ENCODE measurements around the gene RNU4-1.
A peak's percentile ranks its signal among the peaks of the same experiment; 100 is the strongest.

RNU4-1 gene

DNA sequence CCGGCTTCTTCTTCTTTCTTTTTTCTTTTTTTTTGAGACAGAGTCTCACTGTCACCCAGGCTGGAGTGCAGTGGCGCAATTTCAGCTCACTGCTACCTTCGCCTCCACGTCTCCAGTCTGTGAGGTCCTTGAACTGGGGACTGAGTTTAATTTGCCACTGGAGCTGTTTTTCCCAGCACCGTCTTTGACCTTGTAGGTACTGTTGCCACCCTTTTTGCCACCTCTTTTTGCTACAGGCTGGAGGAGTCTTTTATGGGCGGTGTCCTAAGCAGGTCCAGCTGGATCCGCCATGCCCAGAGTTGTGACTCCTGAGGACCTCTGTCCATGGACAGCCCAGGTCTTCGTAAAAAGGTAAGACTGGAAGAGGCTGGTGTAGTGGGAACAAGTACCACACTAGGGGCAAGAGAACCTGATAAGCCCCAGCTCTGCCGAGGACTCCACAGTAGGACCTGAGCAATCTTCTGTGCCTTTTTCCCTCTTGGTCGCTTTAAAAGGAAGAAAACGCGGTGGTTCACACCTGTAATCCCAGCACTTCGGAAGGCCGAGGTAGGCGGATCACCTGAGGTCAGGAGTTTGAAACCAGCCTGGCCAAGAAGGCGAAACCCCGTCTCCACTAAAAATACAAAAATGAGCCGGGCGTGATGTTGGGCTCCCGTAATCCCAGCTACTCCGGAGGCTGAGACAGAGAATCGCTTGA, 2.3 kb downstream of the RNU4-1 start:
- peaks cover 5 to 26% (median 19%) of the 10 kb centered on the region in 5 donors for H3K4me1 ChIP-seq (ENCODE audit: control insufficient read depth in 5 of 5, insufficient read depth in 5 of 5, low read length in 5 of 5)
- H3K9ac ChIP-seq (ENCODE audit: low read length in 5 of 5) = peak overlapping the region; percentile 30 to 86 (median 57)
- no peaks in the 10 kb centered on the region for H3K9me3 ChIP-seq (ENCODE audit: control insufficient read depth in 5 of 5, low read length in 5 of 5)
- peak overlapping the region; percentile 14 to 53 (median 38) for H3K4me3 ChIP-seq (ENCODE audit: low read depth in 1 of 5, low read length in 5 of 5)
- peak overlapping the region; percentile 97 for H3K27ac ChIP-seq (ENCODE audit: low read depth, low read length)
- no peaks in the 10 kb centered on the region for H3K27me3 ChIP-seq (ENCODE audit: control insufficient read depth in 5 of 5, insufficient read depth in 4 of 5, low read length in 5 of 5)
- no peaks in the 10 kb centered on the region for H3K36me3 ChIP-seq (ENCODE audit: control insufficient read depth in 5 of 5, insufficient read depth in 5 of 5, low read length in 5 of 5)

DNA sequence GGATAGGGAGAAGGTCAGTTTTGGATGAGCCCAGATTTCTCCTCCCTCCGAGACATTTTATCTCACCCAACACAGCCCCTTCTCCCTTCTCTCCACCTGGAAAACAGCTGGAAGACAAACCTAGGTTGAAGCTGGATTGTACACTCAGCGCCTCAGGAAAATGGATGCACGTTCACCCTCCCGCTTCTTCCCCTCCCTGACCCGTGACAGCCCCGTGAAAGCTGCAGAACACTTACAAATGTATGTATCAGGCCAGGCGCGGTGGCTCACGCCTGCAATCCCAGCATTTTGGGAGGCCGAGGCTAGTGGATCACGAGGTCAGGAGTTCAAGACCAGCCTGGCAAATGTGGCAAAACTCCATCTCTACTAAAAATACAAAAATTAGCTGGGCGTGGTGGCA, 5.5 kb downstream of the RNU4-1 start:
- peaks cover 5 to 16% (median 15%) of the 10 kb centered on the region in 5 donors for H3K4me1 ChIP-seq (ENCODE audit: control insufficient read depth in 5 of 5, insufficient read depth in 5 of 5, low read length in 5 of 5)
- no peak overlapping the region for H3K9ac ChIP-seq (ENCODE audit: low read length in 5 of 5)
- H3K4me3 ChIP-seq (ENCODE audit: low read depth in 1 of 5, low read length in 5 of 5) = no peak overlapping the region
- no peak overlapping the region for H3K27ac ChIP-seq (ENCODE audit: low read depth, low read length)
- no peaks in the 10 kb centered on the region for H3K27me3 ChIP-seq (ENCODE audit: control insufficient read depth in 5 of 5, insufficient read depth in 4 of 5, low read length in 5 of 5)
- H3K9me3 ChIP-seq (ENCODE audit: control insufficient read depth in 5 of 5, low read length in 5 of 5) = no peaks in the 10 kb centered on the region
- no peaks in the 10 kb centered on the region for H3K36me3 ChIP-seq (ENCODE audit: control insufficient read depth in 5 of 5, insufficient read depth in 5 of 5, low read length in 5 of 5)

DNA sequence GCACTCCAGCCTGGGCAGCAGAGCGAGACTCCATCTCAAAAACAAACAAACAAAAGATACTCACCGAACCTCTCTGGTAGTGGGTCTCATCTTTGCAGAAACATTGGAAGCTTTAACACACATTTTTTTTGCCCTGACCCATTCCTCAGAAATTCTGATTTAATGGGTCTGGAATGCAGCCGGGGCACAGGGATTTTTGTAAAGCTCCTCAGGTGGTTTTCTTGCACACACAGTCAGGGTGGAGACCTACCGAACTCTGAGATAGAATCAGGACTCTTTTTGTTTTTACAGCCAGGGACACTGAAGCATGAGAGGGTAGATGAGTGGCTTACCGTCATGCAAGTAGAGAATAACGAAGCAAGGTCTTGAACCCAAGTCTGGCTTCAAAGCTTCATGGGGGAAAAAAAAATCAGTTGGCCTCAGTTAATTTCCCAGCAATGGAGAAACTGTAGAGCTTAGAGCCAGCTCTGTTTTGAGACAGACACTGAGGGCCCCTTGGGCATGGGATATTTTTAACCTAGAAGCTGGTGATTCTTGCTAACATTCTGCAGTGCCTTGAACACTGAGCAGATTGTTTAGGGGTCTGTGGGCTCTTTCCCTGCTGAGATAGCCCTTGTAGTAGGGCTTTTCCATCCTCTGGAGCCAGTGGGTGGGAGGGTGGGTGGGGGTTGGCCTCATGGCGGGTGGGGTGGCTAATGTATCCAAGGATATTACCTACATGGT, 6.1 kb downstream of the RNU4-1 start:
- Histone ChIP-seq H3K27me3 (ENCODE audit: control insufficient read depth in 5 of 5, insufficient read depth in 4 of 5, low read length in 5 of 5) (no peaks in the 10 kb centered on the region), H3K27ac (ENCODE audit: low read depth, low read length) (no peak overlapping the region), H3K36me3 (ENCODE audit: control insufficient read depth in 5 of 5, insufficient read depth in 5 of 5, low read length in 5 of 5) (no peaks in the 10 kb centered on the region), H3K4me3 (ENCODE audit: low read depth in 1 of 5, low read length in 5 of 5) (no peak overlapping the region), H3K4me1 (ENCODE audit: control insufficient read depth in 5 of 5, insufficient read depth in 5 of 5, low read length in 5 of 5) (peaks cover 3 to 13% (median 11%) of the 10 kb centered on the region in 5 donors), H3K9me3 (ENCODE audit: control insufficient read depth in 5 of 5, low read length in 5 of 5) (no peaks in the 10 kb centered on the region), H3K9ac (ENCODE audit: low read length in 5 of 5) (no peak overlapping the region)

DNA sequence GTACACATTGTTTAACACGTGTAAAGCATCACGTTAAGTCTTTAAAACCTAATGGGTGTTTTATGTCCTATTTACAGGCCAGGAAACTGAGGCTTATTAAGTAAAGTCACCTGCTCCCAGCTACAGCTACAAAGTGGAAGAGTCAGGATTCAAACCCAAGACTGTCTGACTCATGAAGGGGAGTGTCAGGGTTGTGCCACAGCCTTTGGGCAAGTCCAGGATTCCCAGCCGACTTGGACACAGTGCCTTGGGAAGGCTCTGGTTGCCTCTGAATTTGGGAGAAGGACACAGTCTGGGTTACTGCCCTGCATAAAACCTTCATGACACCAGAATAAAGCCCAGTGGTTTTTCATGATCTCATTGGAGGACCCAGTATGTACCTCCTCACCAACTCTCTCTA, 8.7 kb downstream of the RNU4-1 start:
- Histone ChIP-seq H3K27me3 (ENCODE audit: control insufficient read depth in 5 of 5, insufficient read depth in 4 of 5, low read length in 5 of 5) (no peaks in the 10 kb centered on the region), H3K9ac (ENCODE audit: low read length in 5 of 5) (no peak overlapping the region), H3K4me1 (ENCODE audit: control insufficient read depth in 5 of 5, insufficient read depth in 5 of 5, low read length in 5 of 5) (peaks cover 0 to 5% (median 0%) of the 10 kb centered on the region in 5 donors), H3K36me3 (ENCODE audit: control insufficient read depth in 5 of 5, insufficient read depth in 5 of 5, low read length in 5 of 5) (no peaks in the 10 kb centered on the region), H3K9me3 (ENCODE audit: control insufficient read depth in 5 of 5, low read length in 5 of 5) (no peaks in the 10 kb centered on the region), H3K4me3 (ENCODE audit: low read depth in 1 of 5, low read length in 5 of 5) (no peak overlapping the region), H3K27ac (ENCODE audit: low read depth, low read length) (no peak overlapping the region)

DNA sequence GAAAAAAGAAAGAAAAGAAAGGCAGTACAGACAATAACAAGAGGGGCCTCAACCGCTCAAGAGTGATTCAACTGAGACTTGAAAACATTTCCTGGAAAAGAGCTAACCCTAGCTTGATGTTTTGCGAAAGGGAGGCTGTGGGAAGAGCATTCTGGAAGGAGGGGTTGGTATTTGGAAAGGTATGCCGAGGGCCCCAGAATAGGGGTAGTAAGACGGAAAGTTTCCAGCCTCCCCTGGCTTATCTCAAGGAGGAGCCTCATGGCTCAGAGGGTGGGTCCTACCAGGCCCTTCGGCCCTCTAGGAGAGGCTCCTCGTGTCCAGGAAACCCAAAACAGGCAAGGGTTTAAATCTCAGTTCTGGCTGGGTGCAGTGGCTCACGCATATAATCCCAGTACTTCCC, 9.7 kb downstream of the RNU4-1 start:
- Histone ChIP-seq H3K4me3 (ENCODE audit: low read depth in 1 of 5, low read length in 5 of 5) (no peak overlapping the region), H3K9me3 (ENCODE audit: control insufficient read depth in 5 of 5, low read length in 5 of 5) (no peaks in the 10 kb centered on the region), H3K9ac (ENCODE audit: low read length in 5 of 5) (no peak overlapping the region), H3K36me3 (ENCODE audit: control insufficient read depth in 5 of 5, insufficient read depth in 5 of 5, low read length in 5 of 5) (no peaks in the 10 kb centered on the region), H3K27ac (ENCODE audit: low read depth, low read length) (no peak overlapping the region), H3K4me1 (ENCODE audit: control insufficient read depth in 5 of 5, insufficient read depth in 5 of 5, low read length in 5 of 5) (peaks cover 0 to 5% (median 0%) of the 10 kb centered on the region in 5 donors), H3K27me3 (ENCODE audit: control insufficient read depth in 5 of 5, insufficient read depth in 4 of 5, low read length in 5 of 5) (no peaks in the 10 kb centered on the region)

DNA sequence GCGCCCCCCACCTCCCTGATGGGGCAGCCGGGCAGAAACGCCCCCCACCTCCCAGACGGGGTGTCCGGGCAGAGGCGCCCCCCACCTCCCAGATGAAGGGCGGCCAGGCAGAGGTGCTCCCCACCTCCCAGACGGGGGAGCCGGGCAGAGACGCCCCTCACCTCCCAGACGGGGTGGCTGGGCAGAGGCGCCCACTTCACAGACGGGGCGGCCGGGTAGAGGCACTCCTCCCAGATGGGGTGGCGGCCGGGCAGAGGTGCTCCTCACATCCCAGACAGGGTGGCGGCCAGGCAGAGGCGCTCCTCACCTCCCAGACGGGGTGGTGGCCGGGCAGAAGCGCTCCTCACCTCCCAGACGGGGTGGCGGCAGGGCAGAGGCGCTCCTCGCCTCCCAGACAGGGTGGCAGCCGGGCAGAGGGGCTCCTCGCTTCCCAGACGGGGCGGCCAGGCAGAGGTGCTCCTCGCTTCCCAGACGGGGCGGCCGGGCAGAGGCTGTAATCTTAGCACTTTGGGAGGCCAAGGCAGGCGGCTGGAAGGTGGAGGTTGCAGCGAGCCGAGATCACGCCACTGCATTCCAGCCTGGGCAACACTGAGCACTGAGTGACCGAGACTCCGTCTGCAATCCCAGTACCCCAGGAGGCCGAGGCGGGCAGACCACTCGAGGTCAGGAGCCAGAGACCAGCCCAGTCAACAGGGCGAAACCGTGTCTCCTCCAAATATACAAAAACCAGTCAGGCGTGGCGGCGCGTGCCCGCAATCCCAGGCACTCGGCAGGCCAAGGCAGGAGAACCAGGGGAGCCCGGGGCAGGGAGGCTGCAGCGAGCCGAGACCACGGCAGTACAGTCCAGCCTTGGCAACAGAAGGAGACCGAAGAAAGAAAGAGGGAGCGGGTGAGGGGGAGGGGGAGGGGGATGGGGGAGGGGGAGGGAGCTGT, 14.6 kb downstream of the RNU4-1 start:
- Histone ChIP-seq H3K9ac (ENCODE audit: low read length in 5 of 5) (no peak overlapping the region), H3K27me3 (ENCODE audit: control insufficient read depth in 5 of 5, insufficient read depth in 4 of 5, low read length in 5 of 5) (no peaks in the 10 kb centered on the region), H3K4me3 (ENCODE audit: low read depth in 1 of 5, low read length in 5 of 5) (no peak overlapping the region), H3K9me3 (ENCODE audit: control insufficient read depth in 5 of 5, low read length in 5 of 5) (no peaks in the 10 kb centered on the region), H3K27ac (ENCODE audit: low read depth, low read length) (no peak overlapping the region), H3K36me3 (ENCODE audit: control insufficient read depth in 5 of 5, insufficient read depth in 5 of 5, low read length in 5 of 5) (no peaks in the 10 kb centered on the region), H3K4me1 (ENCODE audit: control insufficient read depth in 5 of 5, insufficient read depth in 5 of 5, low read length in 5 of 5) (no peaks in the 10 kb centered on the region)

DNA sequence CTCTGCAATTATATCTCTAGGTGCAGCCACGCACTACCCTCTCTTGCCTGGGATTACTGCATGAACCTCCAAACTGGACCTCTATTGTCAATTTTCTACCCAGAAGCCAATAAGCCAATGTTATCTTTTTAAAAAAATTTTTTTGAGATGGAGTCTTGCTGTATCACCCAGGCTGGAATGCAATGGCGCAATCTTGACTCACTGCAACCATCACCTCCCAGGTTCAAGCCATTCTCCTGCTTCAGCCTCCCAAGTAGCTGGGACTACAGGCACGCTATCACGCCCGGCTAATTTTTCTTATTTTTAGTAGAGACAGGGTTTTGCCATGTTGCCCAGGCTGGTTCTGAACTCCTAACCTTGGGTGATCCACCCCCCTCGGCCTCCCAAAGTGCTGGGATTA, 16.3 kb downstream of the RNU4-1 start:
- Histone ChIP-seq H3K4me3 (ENCODE audit: low read depth in 1 of 5, low read length in 5 of 5) (no peak overlapping the region), H3K27ac (ENCODE audit: low read depth, low read length) (no peak overlapping the region), H3K27me3 (ENCODE audit: control insufficient read depth in 5 of 5, insufficient read depth in 4 of 5, low read length in 5 of 5) (no peaks in the 10 kb centered on the region), H3K9me3 (ENCODE audit: control insufficient read depth in 5 of 5, low read length in 5 of 5) (no peaks in the 10 kb centered on the region), H3K4me1 (ENCODE audit: control insufficient read depth in 5 of 5, insufficient read depth in 5 of 5, low read length in 5 of 5) (no peaks in the 10 kb centered on the region), H3K36me3 (ENCODE audit: control insufficient read depth in 5 of 5, insufficient read depth in 5 of 5, low read length in 5 of 5) (no peaks in the 10 kb centered on the region), H3K9ac (ENCODE audit: low read length in 5 of 5) (no peak overlapping the region)

DNA sequence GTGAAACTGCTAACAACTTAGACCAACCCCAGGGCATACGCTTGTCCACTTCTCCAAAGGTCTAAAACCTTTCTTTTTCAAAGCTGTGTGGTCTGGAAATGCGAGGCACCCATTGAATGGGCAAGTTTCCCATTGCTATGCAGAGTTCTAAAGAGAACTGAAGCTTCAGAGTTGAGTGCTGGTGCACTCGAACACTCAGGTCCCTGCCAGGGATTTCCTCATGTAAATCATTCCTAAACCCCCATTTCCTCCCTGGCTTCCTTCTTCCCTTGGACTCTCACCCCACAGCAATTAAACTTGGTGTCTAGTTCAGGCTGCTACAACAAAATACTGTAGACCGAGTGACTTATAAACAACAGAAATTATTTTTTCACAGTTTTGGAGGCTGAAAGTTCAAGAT, 25.3 kb downstream of the RNU4-1 start:
- H3K36me3 ChIP-seq (ENCODE audit: control insufficient read depth in 5 of 5, insufficient read depth in 5 of 5, low read length in 5 of 5) = no peaks in the 10 kb centered on the region
- H3K4me1 ChIP-seq (ENCODE audit: control insufficient read depth in 5 of 5, insufficient read depth in 5 of 5, low read length in 5 of 5) = peaks cover 8 to 36% (median 26%) of the 10 kb centered on the region in 5 donors
- H3K27me3 ChIP-seq (ENCODE audit: control insufficient read depth in 5 of 5, insufficient read depth in 4 of 5, low read length in 5 of 5) = no peaks in the 10 kb centered on the region
- H3K4me3 ChIP-seq (ENCODE audit: low read depth in 1 of 5, low read length in 5 of 5) = no peak overlapping the region
- no peak overlapping the region for H3K9ac ChIP-seq (ENCODE audit: low read length in 5 of 5)
- H3K27ac ChIP-seq (ENCODE audit: low read depth, low read length) = no peak overlapping the region
- no peaks in the 10 kb centered on the region for H3K9me3 ChIP-seq (ENCODE audit: control insufficient read depth in 5 of 5, low read length in 5 of 5)

DNA sequence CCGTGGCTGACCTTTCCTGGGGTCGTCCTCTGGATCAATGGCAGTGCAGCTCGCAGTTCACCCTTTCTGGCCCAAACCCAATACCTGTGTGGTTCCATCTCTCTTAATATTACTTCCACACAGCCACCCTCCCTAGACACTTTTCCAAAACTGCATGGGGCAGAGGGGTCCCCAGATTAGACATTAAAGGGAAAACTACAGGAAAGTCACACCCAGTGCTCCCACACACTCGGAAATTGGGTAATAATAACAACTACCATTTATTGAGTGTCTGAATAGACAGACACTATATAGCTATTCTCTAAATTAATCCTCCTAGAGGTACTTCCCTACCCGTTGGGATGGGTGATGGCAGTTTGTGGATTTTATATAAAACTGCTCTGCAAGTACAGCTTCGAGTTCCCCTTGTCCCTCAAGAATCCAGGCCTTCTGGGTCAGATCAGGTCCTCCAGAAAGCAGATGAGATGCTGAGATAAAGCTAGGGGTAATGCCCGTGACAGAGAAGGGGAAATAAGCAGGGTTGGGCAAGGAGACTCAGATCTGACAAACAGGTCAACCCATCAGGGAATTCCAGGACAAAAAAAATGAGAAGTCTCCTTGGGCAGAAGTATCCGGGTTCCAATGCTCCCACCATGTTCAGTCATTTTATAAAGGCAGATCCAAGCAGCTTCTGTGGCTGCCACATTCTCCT, 26.7 kb downstream of the RNU4-1 start:
- Histone ChIP-seq H3K27ac (ENCODE audit: low read depth, low read length) (no peak overlapping the region), H3K9ac (ENCODE audit: low read length in 5 of 5) (no peak overlapping the region), H3K4me1 (ENCODE audit: control insufficient read depth in 5 of 5, insufficient read depth in 5 of 5, low read length in 5 of 5) (peaks cover 15 to 50% (median 39%) of the 10 kb centered on the region in 5 donors), H3K9me3 (ENCODE audit: control insufficient read depth in 5 of 5, low read length in 5 of 5) (no peaks in the 10 kb centered on the region), H3K27me3 (ENCODE audit: control insufficient read depth in 5 of 5, insufficient read depth in 4 of 5, low read length in 5 of 5) (no peaks in the 10 kb centered on the region), H3K4me3 (ENCODE audit: low read depth in 1 of 5, low read length in 5 of 5) (peak overlapping the region in 3 of 5 donors; percentile 17 to 39 (median 18)), H3K36me3 (ENCODE audit: control insufficient read depth in 5 of 5, insufficient read depth in 5 of 5, low read length in 5 of 5) (no peaks in the 10 kb centered on the region)
